Loucy (cell line): Measurements from ENCODE around the gene RTL9.
"Not testable (repeated sequence)": the region's sequence is repeated elsewhere in the genome, so short reads cannot be mapped to it uniquely, and the experiment has no call there.

Source experiments
- H2AFZ ChIP-seq: fragments of 200-600 bp; sonication (generic); 2 replicates; pipeline ENCODE4 v1.6.0; 2016; ENCODE audit warnings: antibody characterized with exemption, mild to moderate bottlenecking, low read length, moderate library complexity
- H3F3A ChIP-seq: fragments of 200-600 bp; 2 replicates; pipeline ENCODE4 v1.6.0; 2016; ENCODE audit warnings: antibody characterized with exemption, low read depth, mild to moderate bottlenecking
- H3K27me3 ChIP-seq: fragments of 200-600 bp; sonication (generic); 2 replicates; pipeline ENCODE4 v1.6.1; 2014; ENCODE audit warnings: low read length, mild to moderate bottlenecking; ENCODE audit not compliant: insufficient read depth, poor library complexity, severe bottlenecking
- H3K36me3 ChIP-seq: fragments of 200-600 bp; sonication (generic); 2 replicates; pipeline ENCODE4 v1.6.1; 2016; ENCODE audit warnings: low read length; ENCODE audit not compliant: insufficient read depth
- H3K4me1 ChIP-seq: fragments of 200-600 bp; sonication (generic); 2 replicates; pipeline ENCODE4 v1.5.1; 2014; ENCODE audit warnings: low read length, mild to moderate bottlenecking; ENCODE audit not compliant: insufficient read depth, poor library complexity, severe bottlenecking
- H3K4me2 ChIP-seq: fragments of 200-600 bp; sonication (generic); 2 replicates; pipeline ENCODE4 v1.6.0; 2014; ENCODE audit warnings: antibody characterized with exemption, low read length, low read depth, mild to moderate bottlenecking; ENCODE audit not compliant: poor library complexity, severe bottlenecking
- H3K4me3 ChIP-seq: fragments of 200-600 bp; sonication (generic); 2 replicates; pipeline ENCODE4 v1.5.1; 2014; ENCODE audit warnings: low read length, mild to moderate bottlenecking, mixed read lengths; ENCODE audit not compliant: poor library complexity, severe bottlenecking
- H3K79me2 ChIP-seq: fragments of 200-600 bp; sonication (generic); 2 replicates; pipeline ENCODE4 v1.6.1; 2014; ENCODE audit warnings: low read length; ENCODE audit not compliant: insufficient read depth
- H3K9ac ChIP-seq: fragments of 200-600 bp; sonication (generic); 2 replicates; pipeline ENCODE4 v1.6.0; 2014; ENCODE audit warnings: mild to moderate bottlenecking, low read depth, low read length, moderate library complexity; ENCODE audit not compliant: poor library complexity, severe bottlenecking
- H3K9me2 ChIP-seq: fragments of 200-600 bp; sonication (generic); replicated peaks from 2 replicates; pipeline ENCODE4 v1.6.1; 2016; ENCODE audit warnings: low read depth, low read length, mixed read lengths
- H3K9me3 ChIP-seq: fragments of 200-600 bp; sonication (generic); 2 replicates; pipeline ENCODE4 v1.6.1; 2014; ENCODE audit warnings: mild to moderate bottlenecking, antibody characterized with exemption, low read length, low read depth; ENCODE audit not compliant: insufficient read depth
- H4K20me1 ChIP-seq: fragments of 200-600 bp; sonication (generic); 2 replicates; pipeline ENCODE4 v1.6.0; 2014; ENCODE audit warnings: antibody characterized with exemption, low read length, mild to moderate bottlenecking; ENCODE audit not compliant: insufficient read depth, poor library complexity, severe bottlenecking
- CTCF ChIP-seq: fragments of 200-600 bp; sonication (generic); conservative IDR thresholded peaks from 2 replicates; pipeline ENCODE4 v1.5.1; 2014; ENCODE audit warnings: mild to moderate bottlenecking, antibody characterized with exemption, low read length
- EZH2phosphoT487 ChIP-seq: fragments of 200-600 bp; IDR thresholded peaks from 2 replicates; pipeline ENCODE4 v1.6.1; 2018; ENCODE audit warnings: antibody characterized with exemption, mild to moderate bottlenecking, moderate library complexity, borderline replicate concordance

Gene RTL9

GRCh38 chrX:110403441-110404238 is 45.0 kb downstream of the RTL9 start:
- H3K4me2 ChIP-seq, result no peak overlapping the region
- H3K9me2 ChIP-seq, result no peaks in the 10 kb centered on the region
- H3K27me3 ChIP-seq, result no peaks in the 10 kb centered on the region
- TF ChIP-seq CTCF (no peak), EZH2phosphoT487 (no peak)
- H3K9ac ChIP-seq, result no peak overlapping the region
- H3K79me2 ChIP-seq, result no peaks in the 10 kb centered on the region
- H3K36me3 ChIP-seq, result no peaks in the 10 kb centered on the region
- no peak overlapping the region for H2AFZ ChIP-seq
- H4K20me1 ChIP-seq, result no peaks in the 10 kb centered on the region
- H3K4me3 ChIP-seq, result no peak overlapping the region
- no peaks in the 10 kb centered on the region for H3K9me3 ChIP-seq
- no peaks in the 10 kb centered on the region for H3F3A ChIP-seq
- no peaks in the 10 kb centered on the region for H3K4me1 ChIP-seq

- Histone ChIP-seq H3K9me3 (no peaks in the 10 kb centered on the region), H3F3A (no peaks in the 10 kb centered on the region), H4K20me1 (no peaks in the 10 kb centered on the region), H3K4me2 (no peak overlapping the region), H3K9me2 (no peaks in the 10 kb centered on the region), H3K4me1 (no peaks in the 10 kb centered on the region), H3K4me3 (no peak overlapping the region), H3K9ac (no peak overlapping the region), H3K36me3 (no peaks in the 10 kb centered on the region), H3K27me3 (no peaks in the 10 kb centered on the region), H2AFZ (no peak overlapping the region), H3K79me2 (no peaks in the 10 kb centered on the region)
- TF ChIP-seq CTCF, result no peak
Observed at GRCh38 chrX:110404376-110404775, 45.7 kb downstream of the RTL9 start.

DNA sequence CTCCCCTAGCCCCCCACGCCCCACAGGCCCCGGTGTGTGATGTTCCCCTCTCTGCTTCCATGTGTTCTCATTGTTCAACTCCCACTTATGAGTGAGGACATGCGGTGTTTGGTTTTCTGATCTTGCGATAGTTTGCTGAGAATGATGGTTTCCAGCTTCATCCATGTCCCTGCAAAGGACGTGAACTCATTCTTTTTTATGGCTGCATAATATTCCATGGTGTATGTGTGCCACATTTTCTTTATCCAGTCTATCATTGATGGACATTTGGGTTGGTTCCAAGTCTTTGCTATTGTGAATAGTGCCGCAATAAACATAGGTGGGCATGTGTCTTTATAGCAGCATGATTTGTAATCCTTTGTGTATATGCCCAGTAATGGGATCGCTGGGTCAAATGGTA is 47.6 kb downstream of the RTL9 start:
- H3K36me3 ChIP-seq, H2AFZ ChIP-seq, H3F3A ChIP-seq, H3K9me2 ChIP-seq, H3K4me1 ChIP-seq, H3K4me2 ChIP-seq, H3K9ac ChIP-seq, H3K79me2 ChIP-seq, H4K20me1 ChIP-seq, H3K27me3 ChIP-seq, H3K9me3 ChIP-seq, H3K4me3 ChIP-seq: not testable (repeated sequence)

- H3K79me2 ChIP-seq, result no peaks in the 10 kb centered on the region
- no peaks in the 10 kb centered on the region for H3K4me1 ChIP-seq
- no peak overlapping the region for H3K4me2 ChIP-seq
- H3K9me2 ChIP-seq, result no peaks in the 10 kb centered on the region
- no peak overlapping the region for H3K9ac ChIP-seq
- H3F3A ChIP-seq, result no peaks in the 10 kb centered on the region
- H4K20me1 ChIP-seq, result no peaks in the 10 kb centered on the region
- H3K27me3 ChIP-seq, result no peaks in the 10 kb centered on the region
- no peak overlapping the region for H2AFZ ChIP-seq
- H3K4me3 ChIP-seq, result no peak overlapping the region
- TF ChIP-seq CTCF (no peak), EZH2phosphoT487 (no peak)
- H3K9me3 ChIP-seq, result no peaks in the 10 kb centered on the region
- no peaks in the 10 kb centered on the region for H3K36me3 ChIP-seq
Observed at GRCh38 chrX:110406822-110407221, 48.2 kb downstream of the RTL9 start.
